Testis (tissue), 2 donors: ENCODE data around the gene SCAF11.

Experiments
- POLR2A ChIP-seq: fragments of 450-650 bp; IDR thresholded peaks from one replicate; pipeline ENCODE4 v1.6.1; 2017; ENCODE audit warnings: antibody characterized with exemption, mild to moderate bottlenecking, moderate library complexity
- TF ChIP-seq, protein P1 (sequence below), 3 experiments: fragments of 450-650 bp in 2 of 3; fragments of 200-600 bp in 1 of 3; sonication (generic) in 1 of 3; IDR thresholded peaks; one replicate each; pipeline ENCODE4 v1.5.1; 2016 to 2019; ENCODE audit warnings: antibody characterized with exemption in 3 of 3, mild to moderate bottlenecking in 2 of 3, moderate library complexity in 1 of 3

DNA sequence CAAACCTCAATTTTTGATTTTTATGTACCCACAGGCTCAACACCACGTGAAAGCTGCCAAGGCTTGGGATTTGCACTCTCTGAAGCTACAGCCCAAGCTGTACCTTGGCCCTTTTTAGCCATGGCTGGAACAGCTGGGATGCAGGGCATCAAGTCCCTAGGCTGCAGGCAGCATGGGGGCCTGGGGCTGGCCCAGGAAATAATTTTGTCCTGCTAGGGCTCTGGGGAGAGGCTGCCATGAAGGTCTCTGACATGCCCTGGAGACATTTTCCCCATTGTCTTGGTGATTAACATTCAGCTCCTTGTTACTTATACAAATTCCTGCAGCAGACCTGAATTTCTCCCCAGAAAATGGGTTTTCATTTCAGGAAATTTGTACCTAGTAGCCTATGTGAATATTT, 103.7 kb downstream of the SCAF11 start:
- no peak for TF ChIP-seq POLR2A
- TF ChIP-seq, protein P1, sequence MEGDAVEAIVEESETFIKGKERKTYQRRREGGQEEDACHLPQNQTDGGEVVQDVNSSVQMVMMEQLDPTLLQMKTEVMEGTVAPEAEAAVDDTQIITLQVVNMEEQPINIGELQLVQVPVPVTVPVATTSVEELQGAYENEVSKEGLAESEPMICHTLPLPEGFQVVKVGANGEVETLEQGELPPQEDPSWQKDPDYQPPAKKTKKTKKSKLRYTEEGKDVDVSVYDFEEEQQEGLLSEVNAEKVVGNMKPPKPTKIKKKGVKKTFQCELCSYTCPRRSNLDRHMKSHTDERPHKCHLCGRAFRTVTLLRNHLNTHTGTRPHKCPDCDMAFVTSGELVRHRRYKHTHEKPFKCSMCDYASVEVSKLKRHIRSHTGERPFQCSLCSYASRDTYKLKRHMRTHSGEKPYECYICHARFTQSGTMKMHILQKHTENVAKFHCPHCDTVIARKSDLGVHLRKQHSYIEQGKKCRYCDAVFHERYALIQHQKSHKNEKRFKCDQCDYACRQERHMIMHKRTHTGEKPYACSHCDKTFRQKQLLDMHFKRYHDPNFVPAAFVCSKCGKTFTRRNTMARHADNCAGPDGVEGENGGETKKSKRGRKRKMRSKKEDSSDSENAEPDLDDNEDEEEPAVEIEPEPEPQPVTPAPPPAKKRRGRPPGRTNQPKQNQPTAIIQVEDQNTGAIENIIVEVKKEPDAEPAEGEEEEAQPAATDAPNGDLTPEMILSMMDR (IDR thresholded peaks at IDR 0.05) = no peak
